Left ventricle myocardium inferior (tissue), 1 donor: ENCODE results near the gene BRIP1. TPM values are rescaled to one million over a fixed set of nuclear protein-coding genes. Genes with fewer than 3 reads are reported as not detected.

ENCODE experiments used
- DNase-seq: peaks from one replicate; pipeline ENCODE4 v3.0.0-alpha.2; 2020
- H3K27ac ChIP-seq: fragments of 200-600 bp; replicated peaks from 2 replicates; pipeline ENCODE4 v1.8.0; 2021
- H3K27me3 ChIP-seq: fragments of 200-600 bp; 2 replicates; pipeline ENCODE4 v1.8.0; 2021; ENCODE audit warnings: low read depth
- H3K36me3 ChIP-seq: fragments of 200-600 bp; 2 replicates; pipeline ENCODE4 v1.8.0; 2021
- H3K4me1 ChIP-seq: fragments of 200-600 bp; 2 replicates; pipeline ENCODE4 v1.8.0; 2021
- H3K4me3 ChIP-seq: fragments of 200-600 bp; 2 replicates; pipeline ENCODE4 v1.8.0; 2021; ENCODE audit warnings: mild to moderate bottlenecking, moderate library complexity
- H3K9me3 ChIP-seq: fragments of 200-600 bp; replicated peaks from 2 replicates; pipeline ENCODE4 v1.8.0; 2021
- intact Hi-C: fragments of 100-400 bp; cut with micrococcal nuclease; formaldehyde crosslinking; loops from one replicate; pipeline ENCODE4 v1.11.0; 2022
- total RNA-seq: library from RNA; stranded (reverse); fragmentation: NEBNext Ultra II Directional; extraction: Animal tissue kit (Norgen Biotek cat#: 25700); gene quantifications from one replicate; pipeline ENCODE4 v1.2.1, GENCODE V29; 2021
- TF ChIP-seq, protein P1 (sequence below): fragments of 200-600 bp; IDR thresholded peaks from 2 replicates; pipeline ENCODE4 v1.8.0; 2021; ENCODE audit warnings: antibody characterized with exemption, mild to moderate bottlenecking, borderline replicate concordance
- donor health status: DM: no; HTN: yes; CAD: no; lungs with severe emphysema.

Gene BRIP1
- total RNA-seq, 1 donor from 2014 or later: 0.22 TPM

DNA sequence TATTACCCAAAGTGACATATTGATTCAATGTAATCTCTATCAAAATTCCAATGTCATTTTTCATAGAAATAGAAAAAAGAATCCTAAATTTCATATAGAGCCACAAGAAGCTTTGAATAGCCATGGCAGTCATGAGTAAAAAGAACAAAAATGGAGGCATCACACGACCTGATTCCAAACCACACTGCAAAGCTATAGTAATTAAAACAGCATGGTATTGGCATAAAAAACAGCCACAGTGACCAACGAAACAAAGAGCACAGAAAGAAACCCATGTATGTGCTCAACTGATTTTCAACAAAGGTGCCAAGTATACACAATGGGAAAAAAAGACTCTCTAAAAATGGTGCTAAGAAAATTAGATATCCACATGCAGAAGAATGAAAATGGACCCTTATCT, 101.5 kb downstream of the BRIP1 start:
- TF ChIP-seq, protein P1, sequence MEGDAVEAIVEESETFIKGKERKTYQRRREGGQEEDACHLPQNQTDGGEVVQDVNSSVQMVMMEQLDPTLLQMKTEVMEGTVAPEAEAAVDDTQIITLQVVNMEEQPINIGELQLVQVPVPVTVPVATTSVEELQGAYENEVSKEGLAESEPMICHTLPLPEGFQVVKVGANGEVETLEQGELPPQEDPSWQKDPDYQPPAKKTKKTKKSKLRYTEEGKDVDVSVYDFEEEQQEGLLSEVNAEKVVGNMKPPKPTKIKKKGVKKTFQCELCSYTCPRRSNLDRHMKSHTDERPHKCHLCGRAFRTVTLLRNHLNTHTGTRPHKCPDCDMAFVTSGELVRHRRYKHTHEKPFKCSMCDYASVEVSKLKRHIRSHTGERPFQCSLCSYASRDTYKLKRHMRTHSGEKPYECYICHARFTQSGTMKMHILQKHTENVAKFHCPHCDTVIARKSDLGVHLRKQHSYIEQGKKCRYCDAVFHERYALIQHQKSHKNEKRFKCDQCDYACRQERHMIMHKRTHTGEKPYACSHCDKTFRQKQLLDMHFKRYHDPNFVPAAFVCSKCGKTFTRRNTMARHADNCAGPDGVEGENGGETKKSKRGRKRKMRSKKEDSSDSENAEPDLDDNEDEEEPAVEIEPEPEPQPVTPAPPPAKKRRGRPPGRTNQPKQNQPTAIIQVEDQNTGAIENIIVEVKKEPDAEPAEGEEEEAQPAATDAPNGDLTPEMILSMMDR: no peak
- H3K4me1 ChIP-seq: no peaks in the 10 kb centered on the region
- no peak for DNase-seq
- no peaks in the 10 kb centered on the region for H3K27me3 ChIP-seq
- intact Hi-C loops: no loop called here
- H3K27ac ChIP-seq: no peak overlapping the region
- no peaks in the 10 kb centered on the region for H3K36me3 ChIP-seq
- no peak overlapping the region for H3K4me3 ChIP-seq
- peaks cover 31% of the 10 kb centered on the region for H3K9me3 ChIP-seq

DNA sequence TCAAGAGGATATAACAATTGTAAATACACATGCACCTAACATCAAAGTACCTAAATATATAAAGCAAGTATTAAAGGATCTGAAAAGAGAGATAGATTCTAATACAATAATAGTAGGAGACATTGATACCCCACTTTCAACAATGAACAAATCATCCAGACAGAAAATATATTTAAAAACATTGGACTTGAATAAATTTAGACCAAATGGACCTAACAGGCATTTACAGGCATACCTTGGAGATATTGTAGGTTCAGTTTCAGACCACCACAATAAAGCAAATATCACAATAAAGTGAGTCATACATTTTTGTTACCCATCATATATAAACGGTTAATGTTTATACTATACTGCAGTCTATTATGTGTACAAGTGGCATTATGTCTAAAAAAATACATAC, 104.0 kb downstream of the BRIP1 start:
- intact Hi-C loops: no loop called here
- H3K27me3 ChIP-seq: no peaks in the 10 kb centered on the region
- TF ChIP-seq, protein P1: no peak
- peaks cover 31% of the 10 kb centered on the region for H3K9me3 ChIP-seq
- H3K4me1 ChIP-seq: no peaks in the 10 kb centered on the region
- H3K36me3 ChIP-seq: no peaks in the 10 kb centered on the region
- H3K4me3 ChIP-seq: no peak overlapping the region
- DNase-seq: no peak
- H3K27ac ChIP-seq: no peak overlapping the region

DNA sequence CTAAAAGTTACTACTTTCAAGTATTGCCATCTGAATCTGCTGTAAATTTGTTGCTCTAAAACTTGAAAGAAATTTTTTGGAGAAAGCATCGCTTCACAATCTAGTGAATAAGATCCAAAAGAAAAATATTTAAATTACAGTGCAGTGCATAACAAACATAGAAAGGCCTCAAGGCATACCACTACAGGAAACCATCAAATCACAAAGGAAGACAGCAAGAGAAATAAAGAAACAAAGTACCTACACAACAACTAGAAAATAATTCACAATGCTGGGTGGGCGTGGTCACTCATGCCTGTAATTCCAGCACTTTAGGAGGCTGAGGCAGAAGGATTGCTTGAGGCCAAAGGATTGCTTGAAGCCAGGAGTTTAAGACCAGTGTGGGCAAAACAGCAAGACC, 104.9 kb downstream of the BRIP1 start:
- Histone ChIP-seq H3K9me3 (peaks cover 31% of the 10 kb centered on the region), H3K36me3 (no peaks in the 10 kb centered on the region)

DNA sequence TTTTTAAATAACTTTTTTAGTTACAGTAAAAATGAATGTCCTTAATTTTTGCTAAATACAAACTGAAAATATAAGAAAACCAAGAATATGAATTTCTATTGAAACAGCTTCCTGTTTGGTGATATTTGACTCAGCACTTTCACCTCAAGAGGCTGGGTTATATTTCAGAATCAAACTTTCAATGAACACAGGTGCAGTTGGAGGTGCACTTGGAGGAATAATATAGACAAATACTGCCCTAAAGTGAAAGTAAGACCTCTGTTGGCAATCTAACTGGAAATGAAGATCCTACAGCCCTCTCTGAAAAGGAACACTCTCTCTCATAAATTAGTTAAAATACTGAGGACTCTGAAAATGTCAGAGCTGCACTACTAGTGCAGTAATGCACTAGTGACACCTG, 106.2 kb downstream of the BRIP1 start:
- H3K27me3 ChIP-seq: no peaks in the 10 kb centered on the region
- H3K36me3 ChIP-seq: no peaks in the 10 kb centered on the region
- no peaks in the 10 kb centered on the region for H3K4me1 ChIP-seq
- peaks cover 22% of the 10 kb centered on the region for H3K9me3 ChIP-seq
- no peak overlapping the region for H3K27ac ChIP-seq
- no peak for DNase-seq
- TF ChIP-seq, protein P1: no peak
- no peak overlapping the region for H3K4me3 ChIP-seq
- intact Hi-C loops: no loop called here

More for the DNA sequence above, 104.9 kb downstream of the BRIP1 start:
- H3K27ac ChIP-seq: no peak overlapping the region
- no peaks in the 10 kb centered on the region for H3K27me3 ChIP-seq
- TF ChIP-seq, protein P1: no peak
- intact Hi-C loops: no loop called here
- no peaks in the 10 kb centered on the region for H3K4me1 ChIP-seq
- DNase-seq: no peak
- no peak overlapping the region for H3K4me3 ChIP-seq

DNA sequence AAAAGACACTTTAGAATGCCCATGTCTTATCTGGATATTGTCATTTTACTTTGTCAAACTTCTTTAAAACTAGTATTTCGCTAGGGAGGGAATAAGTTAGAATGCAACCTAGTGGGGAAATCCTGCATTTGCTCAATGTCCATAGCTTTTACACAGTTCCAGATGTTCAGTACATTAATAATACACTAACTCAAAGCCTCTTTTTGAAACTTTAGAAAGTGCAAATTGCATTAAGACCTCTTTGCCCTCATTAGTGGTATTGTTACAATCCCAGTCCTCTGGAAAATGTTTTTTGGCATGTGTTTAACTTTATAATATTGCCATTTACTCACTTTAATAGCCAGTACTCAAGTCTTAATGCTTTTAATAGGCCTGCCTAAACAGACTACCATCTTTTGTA, 106.8 kb downstream of the BRIP1 start:
- no peak for DNase-seq
- no peak overlapping the region for H3K27ac ChIP-seq
- intact Hi-C loops: no loop called here
- H3K4me3 ChIP-seq: no peak overlapping the region
- peaks cover 16% of the 10 kb centered on the region for H3K9me3 ChIP-seq
- TF ChIP-seq, protein P1: no peak
- H3K36me3 ChIP-seq: no peaks in the 10 kb centered on the region
- H3K27me3 ChIP-seq: no peaks in the 10 kb centered on the region
- no peaks in the 10 kb centered on the region for H3K4me1 ChIP-seq

DNA sequence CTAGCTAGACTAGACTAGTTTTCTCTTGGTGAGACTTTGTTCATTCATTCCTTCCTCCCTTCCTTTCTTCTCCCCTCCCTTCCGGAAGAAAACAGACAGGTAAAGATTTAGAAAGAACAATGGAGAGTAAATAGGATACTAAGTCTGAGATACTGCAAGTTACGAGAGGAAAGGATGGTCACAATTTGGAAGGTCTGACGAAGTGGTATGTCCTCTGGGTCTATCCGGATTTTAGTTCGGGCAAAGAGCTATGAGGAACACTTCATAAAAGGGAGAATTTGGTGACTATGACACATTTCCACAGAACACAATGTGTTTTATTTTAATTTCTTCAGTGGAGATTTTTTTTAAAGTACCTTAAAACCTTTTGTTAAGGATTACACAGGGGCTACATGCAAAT, 107.7 kb downstream of the BRIP1 start:
- Histone ChIP-seq H3K9me3 (peaks cover 15% of the 10 kb centered on the region), H3K27ac (no peak overlapping the region), H3K36me3 (no peaks in the 10 kb centered on the region), H3K27me3 (no peaks in the 10 kb centered on the region), H3K4me3 (no peak overlapping the region), H3K4me1 (no peaks in the 10 kb centered on the region)
- TF ChIP-seq, protein P1: no peak
- intact Hi-C loops: no loop called here
- no peak for DNase-seq
